Measurements from ENCODE around the gene QRFP. TPM values are rescaled to one million over a fixed set of nuclear protein-coding genes. Genes with fewer than 3 reads are reported as not detected.

QRFP gene
- total RNA-seq, 1 experiment from 2014 or later, result not detected

DNA sequence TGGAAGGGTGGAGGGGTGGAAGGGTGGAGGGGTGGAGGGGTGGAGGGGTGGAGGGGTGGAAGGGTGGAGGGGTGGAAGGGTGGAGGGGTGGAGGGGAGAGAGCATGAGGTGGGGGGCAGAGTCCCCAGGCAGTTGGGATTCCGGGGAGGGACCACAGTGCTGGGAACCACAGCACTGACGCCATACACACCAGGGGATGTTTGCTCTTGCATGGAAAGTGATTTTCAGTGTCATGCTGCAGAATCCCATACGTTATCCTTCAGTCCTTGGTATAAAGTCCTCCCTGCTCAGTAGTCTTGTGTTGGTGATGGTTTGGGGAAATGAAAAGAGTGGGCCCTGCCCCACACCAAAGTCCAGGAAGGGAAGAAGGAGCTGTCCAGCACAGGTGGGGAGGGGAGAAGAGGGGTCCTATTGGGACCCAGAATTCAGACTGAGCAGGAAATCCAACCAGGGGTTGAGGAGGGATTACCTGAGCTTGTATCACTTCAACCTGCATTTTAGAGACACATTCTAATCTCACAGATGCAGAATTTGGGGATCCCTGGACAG is 48.0 kb upstream of the QRFP start:
- TF ChIP-seq, protein P1, sequence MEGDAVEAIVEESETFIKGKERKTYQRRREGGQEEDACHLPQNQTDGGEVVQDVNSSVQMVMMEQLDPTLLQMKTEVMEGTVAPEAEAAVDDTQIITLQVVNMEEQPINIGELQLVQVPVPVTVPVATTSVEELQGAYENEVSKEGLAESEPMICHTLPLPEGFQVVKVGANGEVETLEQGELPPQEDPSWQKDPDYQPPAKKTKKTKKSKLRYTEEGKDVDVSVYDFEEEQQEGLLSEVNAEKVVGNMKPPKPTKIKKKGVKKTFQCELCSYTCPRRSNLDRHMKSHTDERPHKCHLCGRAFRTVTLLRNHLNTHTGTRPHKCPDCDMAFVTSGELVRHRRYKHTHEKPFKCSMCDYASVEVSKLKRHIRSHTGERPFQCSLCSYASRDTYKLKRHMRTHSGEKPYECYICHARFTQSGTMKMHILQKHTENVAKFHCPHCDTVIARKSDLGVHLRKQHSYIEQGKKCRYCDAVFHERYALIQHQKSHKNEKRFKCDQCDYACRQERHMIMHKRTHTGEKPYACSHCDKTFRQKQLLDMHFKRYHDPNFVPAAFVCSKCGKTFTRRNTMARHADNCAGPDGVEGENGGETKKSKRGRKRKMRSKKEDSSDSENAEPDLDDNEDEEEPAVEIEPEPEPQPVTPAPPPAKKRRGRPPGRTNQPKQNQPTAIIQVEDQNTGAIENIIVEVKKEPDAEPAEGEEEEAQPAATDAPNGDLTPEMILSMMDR (conservative IDR thresholded peaks at IDR 0.05), result no peak
- Histone ChIP-seq H2BK120ac (ENCODE audit: low read depth, low read length, poor library complexity, severe bottlenecking) (no peak overlapping the region), H4K20me1 (ENCODE audit: control insufficient read depth, insufficient read depth, insufficient read length) (no peaks in the 10 kb centered on the region), H3K79me1 (ENCODE audit: insufficient read depth, low read depth, low read length, poor library complexity, severe bottlenecking) (no peaks in the 10 kb centered on the region), H2BK20ac (ENCODE audit: low read depth, low read length, poor library complexity, severe bottlenecking) (no peak overlapping the region), H3K9ac (ENCODE audit: extremely low read depth, insufficient read length, low read length) (no peak overlapping the region), H3K4ac (ENCODE audit: low read depth, low read length) (no peak overlapping the region), H4K5ac (ENCODE audit: insufficient read length, low read depth, low read length) (no peak overlapping the region), H3K56ac (ENCODE audit: insufficient read length, low read depth, low read length) (no peak overlapping the region), H2BK12ac (ENCODE audit: insufficient read length, low read depth, low read length) (no peak overlapping the region), H3K79me2 (ENCODE audit: insufficient read depth, low read length) (no peaks in the 10 kb centered on the region), H2BK5ac (ENCODE audit: insufficient read length, low read length) (no peak overlapping the region), H4K8ac (replicated peaks; ENCODE audit: insufficient read length, low read depth, low read length) (no peak overlapping the region), H3K23me2 (ENCODE audit: insufficient read length, low read depth, low read length, poor library complexity, severe bottlenecking) (peaks cover 4% of the 10 kb centered on the region), H3K4me2 (ENCODE audit: insufficient read depth, insufficient read length, low read length) (no peak overlapping the region), H2AFZ (ENCODE audit: low read length) (no peak overlapping the region), H2AK5ac (ENCODE audit: insufficient read length, low read length) (no peak overlapping the region), H3K27me3 (ENCODE audit: insufficient read depth, low read length) (peaks cover 7% of the 10 kb centered on the region; the same call in 1 of the 2 replicates), H2BK15ac (ENCODE audit: low read depth, low read length) (no peak overlapping the region), H3K23ac (ENCODE audit: insufficient read length, low read depth, low read length) (no peak overlapping the region), H3K4me1 (ENCODE audit: insufficient read depth, low read length) (no peaks in the 10 kb centered on the region), H3K27ac (ENCODE audit: insufficient read length, low read depth, low read length) (no peak overlapping the region), H3T11ph (ENCODE audit: low read length) (no peak overlapping the region), H3K14ac (ENCODE audit: insufficient read depth, low read length) (no peak overlapping the region), H3K18ac (ENCODE audit: insufficient read length, low read depth, low read length) (no peak overlapping the region), H4K91ac (ENCODE audit: insufficient read length, low read depth, low read length) (no peak overlapping the region), H3K9me3 (ENCODE audit: control insufficient read depth, low read depth, low read length) (no peaks in the 10 kb centered on the region)
- no peaks in the 10 kb centered on the region for H3K36me3 Mint-ChIP-seq (ENCODE audit: insufficient read depth in 1 of 3, low read depth in 3 of 3)
- H3K4me3 Mint-ChIP-seq, result no peak overlapping the region
- H3K4me1 Mint-ChIP-seq, result peaks cover 15 to 25% of the 10 kb centered on the region in 2 experiments
- no peak for DNase-seq
- H3K27ac Mint-ChIP-seq, result no peak overlapping the region
- no CpG with 5 or more reads among the region's 3 CpGs for WGBS (ENCODE audit: extremely low coverage, insufficient read length, low lambda C conversion rate)
- H3K9me3 Mint-ChIP-seq, result peaks cover 1 to 6% of the 10 kb centered on the region in 2 experiments
- peaks cover 62% of the 10 kb centered on the region for H3K27me3 Mint-ChIP-seq (ENCODE audit: low read depth)
